SK-N-SH treated with all-trans-retinoic acid at 6 μM for 48 hours (cell line): Measurements from ENCODE around the gene TNIP1.

ENCODE experiments used
- CSDC2 ChIP-seq: fragments of 250-450 bp; sonication (Bioruptor Pico); IDR thresholded peaks from 2 replicates; pipeline ENCODE4 v1.5.0; 2020; ENCODE audit warnings: mild to moderate bottlenecking, moderate library complexity
- ISL1 ChIP-seq: fragments of 250-450 bp; sonication (Bioruptor Pico); IDR thresholded peaks from 2 replicates; pipeline ENCODE4 v2.1.2; 2022; ENCODE audit warnings: mild to moderate bottlenecking, moderate library complexity
- PATZ1 ChIP-seq: fragments of 250-450 bp; sonication (Bioruptor Pico); IDR thresholded peaks from 2 replicates; pipeline ENCODE4 v1.8.0; 2020; ENCODE audit warnings: mild to moderate bottlenecking, moderate library complexity, borderline replicate concordance
- POU6F1 ChIP-seq: fragments of 250-450 bp; sonication (Bioruptor Pico); IDR thresholded peaks from 2 replicates; pipeline ENCODE4 v1.8.0; 2021; ENCODE audit warnings: low read depth, mild to moderate bottlenecking, moderate library complexity, borderline replicate concordance
- PPARA ChIP-seq: fragments of 250-450 bp; sonication (Bioruptor Pico); IDR thresholded peaks from 2 replicates; pipeline ENCODE4 v1.5.0; 2020; ENCODE audit warnings: mild to moderate bottlenecking, borderline replicate concordance

- TF ChIP-seq CSDC2 (CRISPR knock-in tag), result no peak
- no peak for TF ChIP-seq PPARA (CRISPR knock-in tag)
- TF ChIP-seq PATZ1 (CRISPR knock-in tag), result no peak
- TF ChIP-seq ISL1 (CRISPR knock-in tag), result no peak
- TF ChIP-seq POU6F1 (CRISPR knock-in tag), result no peak
Observed at GRCh38 chr5:151130235-151130921, 49.5 kb upstream of the TNIP1 start.
